ENCODE data around the gene ADAMTS9.

The ADAMTS9 gene

GRCh38 chr3:64650715-64651114 is 37.1 kb downstream of the ADAMTS9 start:
- H3K4me1 Mint-ChIP-seq = peaks cover 23% of the 10 kb centered on the region
- H3K9me3 Mint-ChIP-seq = no peaks in the 10 kb centered on the region
- no peak overlapping the region for H3K4me3 Mint-ChIP-seq
- no peaks in the 10 kb centered on the region for H3K27me3 Mint-ChIP-seq (ENCODE audit: low read depth)
- H3K36me3 Mint-ChIP-seq (ENCODE audit: low read depth) = peaks cover 88% of the 10 kb centered on the region
- peak overlapping the region; percentile 34 to 92 (median 54) for H3K27ac Mint-ChIP-seq
- no peak for TF ChIP-seq CTCF (IDR thresholded peaks at IDR 0.05; ENCODE audit: unreplicated experiment in 3 of 3)

DNA sequence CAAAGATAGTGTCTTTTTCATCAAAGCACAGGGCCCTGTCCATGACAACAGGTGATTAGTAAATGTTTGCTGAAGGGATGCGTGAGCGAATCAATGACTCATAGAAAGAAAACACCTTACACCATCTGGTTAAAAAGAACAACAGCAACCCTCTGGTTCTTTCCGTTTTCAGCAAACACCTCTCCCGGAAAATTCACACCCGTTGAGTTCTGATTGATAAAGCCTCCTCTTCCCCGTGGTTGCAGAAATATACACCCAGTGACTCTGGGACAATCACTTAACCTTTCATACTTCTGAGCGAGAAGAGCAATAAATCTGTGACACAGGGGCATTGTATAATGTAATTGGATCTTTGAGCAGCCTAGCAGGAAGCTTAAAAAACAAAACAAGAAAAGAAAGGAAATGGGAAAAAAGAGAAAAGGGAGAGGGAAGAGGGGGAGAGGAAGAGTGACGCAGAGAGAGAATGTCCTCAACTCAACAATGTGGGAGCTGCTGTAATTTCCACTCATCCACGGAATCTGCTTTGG is 37.6 kb downstream of the ADAMTS9 start:
- Mint-ChIP-seq H3K9me3 (no peaks in the 10 kb centered on the region), H3K27ac (peak overlapping the region; percentile 34 to 92 (median 54)), H3K36me3 (ENCODE audit: low read depth) (peaks cover 88% of the 10 kb centered on the region), H3K4me3 (no peak overlapping the region), H3K4me1 (peaks cover 23% of the 10 kb centered on the region), H3K27me3 (ENCODE audit: low read depth) (no peaks in the 10 kb centered on the region)
- no peak for TF ChIP-seq CTCF (IDR thresholded peaks at IDR 0.05; ENCODE audit: unreplicated experiment in 3 of 3)

DNA sequence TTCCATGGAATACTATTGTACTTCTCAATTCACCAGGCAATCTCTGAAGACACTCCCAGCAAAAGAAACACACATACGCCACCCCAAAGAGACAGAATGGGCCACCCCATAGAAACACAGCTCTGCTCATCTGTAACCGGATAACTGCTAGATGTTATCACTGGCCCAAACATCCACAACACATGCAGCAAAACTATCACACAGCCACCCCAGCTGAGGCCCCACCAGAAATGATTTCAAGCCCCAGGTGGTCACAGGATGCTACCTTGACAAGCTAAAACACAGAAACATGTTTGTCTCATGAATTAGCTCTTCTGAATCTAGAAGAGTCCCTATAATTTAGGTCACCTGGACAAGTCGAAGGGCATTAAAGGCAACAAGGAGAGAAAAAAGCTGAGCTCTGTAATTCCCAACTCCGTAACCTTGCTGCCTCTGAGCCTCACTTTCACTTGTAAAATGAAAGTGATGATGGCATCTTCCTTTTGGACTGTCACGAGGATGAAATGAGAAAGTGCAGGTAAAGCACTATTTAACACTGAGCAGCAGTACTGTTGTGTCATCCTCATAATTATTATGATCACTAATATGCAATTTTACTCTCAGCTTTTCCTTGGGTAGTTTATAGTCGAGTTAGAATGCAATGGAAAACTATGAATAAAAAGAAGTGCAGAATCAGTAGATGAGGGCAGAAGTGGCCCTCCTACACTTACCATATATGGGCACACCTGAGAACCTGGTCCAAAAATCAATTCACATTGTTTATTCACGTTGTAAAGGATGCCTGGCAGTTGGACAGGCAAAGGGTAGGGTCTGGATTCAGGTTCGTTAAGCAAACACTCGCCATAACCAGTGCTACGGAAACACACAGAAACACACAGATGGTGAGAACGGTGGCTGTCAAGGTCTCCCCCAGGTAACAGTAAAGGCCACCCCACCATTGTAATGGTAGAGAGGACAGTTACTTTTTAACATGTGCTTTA is 38.6 kb downstream of the ADAMTS9 start:
- Mint-ChIP-seq H3K27ac (peak overlapping the region; percentile 4 to 85 (median 76)), H3K9me3 (no peaks in the 10 kb centered on the region), H3K27me3 (ENCODE audit: low read depth) (no peaks in the 10 kb centered on the region), H3K4me1 (peaks cover 23% of the 10 kb centered on the region), H3K4me3 (peak overlapping the region in 1 of 3 experiments; percentile 2), H3K36me3 (ENCODE audit: low read depth) (peaks cover 88% of the 10 kb centered on the region)
- no peak for TF ChIP-seq CTCF (IDR thresholded peaks at IDR 0.05; ENCODE audit: unreplicated experiment in 3 of 3)

DNA sequence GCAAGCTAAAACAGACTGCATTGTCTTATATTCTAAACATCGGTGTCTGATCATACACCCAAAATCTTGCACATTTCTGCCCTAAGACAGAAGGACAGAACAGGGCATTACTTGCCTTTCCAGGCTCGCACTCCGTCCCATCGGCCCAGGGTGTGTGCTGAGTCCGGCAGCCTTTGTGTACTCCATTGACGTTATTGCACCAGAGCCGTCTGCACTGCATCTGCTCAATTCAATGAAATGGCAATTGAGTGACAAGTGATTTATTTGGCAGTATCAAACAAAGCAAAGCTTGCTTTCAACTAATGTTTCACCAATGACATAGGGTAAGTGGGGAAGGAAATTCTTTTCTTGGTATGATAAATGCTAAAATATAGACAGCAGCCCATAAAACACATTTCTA is 40.0 kb downstream of the ADAMTS9 start:
- Mint-ChIP-seq H3K9me3 (no peaks in the 10 kb centered on the region), H3K27ac (peak overlapping the region; percentile 4 to 61 (median 41)), H3K4me3 (no peak overlapping the region), H3K36me3 (ENCODE audit: low read depth) (peaks cover 82% of the 10 kb centered on the region), H3K4me1 (peaks cover 25% of the 10 kb centered on the region), H3K27me3 (ENCODE audit: low read depth) (no peaks in the 10 kb centered on the region)
- TF ChIP-seq CTCF (IDR thresholded peaks at IDR 0.05; ENCODE audit: unreplicated experiment in 3 of 3) = no peak

DNA sequence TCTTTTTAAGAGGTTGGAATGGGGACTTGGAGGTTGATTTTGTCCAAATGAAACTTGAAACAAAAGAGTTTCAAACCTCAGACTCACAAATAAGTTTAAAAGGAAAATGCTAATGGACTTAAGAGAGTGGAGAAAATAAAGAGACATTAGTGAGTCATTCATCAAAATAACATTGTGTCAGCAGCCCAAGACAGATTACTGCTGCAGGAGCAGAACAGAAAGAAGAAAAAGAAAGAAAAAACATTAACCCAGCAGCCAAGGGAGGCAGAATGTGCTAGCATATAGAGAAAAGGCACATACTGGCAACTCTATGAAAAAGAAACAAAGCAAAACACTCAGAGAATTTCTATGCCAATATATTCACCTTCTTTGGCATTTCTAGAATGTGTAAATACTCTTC is 42.6 kb downstream of the ADAMTS9 start:
- Mint-ChIP-seq H3K4me1 (peaks cover 28% of the 10 kb centered on the region), H3K9me3 (no peaks in the 10 kb centered on the region), H3K36me3 (ENCODE audit: low read depth) (peaks cover 78% of the 10 kb centered on the region), H3K27ac (peak overlapping the region; percentile 19 to 78 (median 27)), H3K4me3 (no peak overlapping the region), H3K27me3 (ENCODE audit: low read depth) (no peaks in the 10 kb centered on the region)
- TF ChIP-seq CTCF (IDR thresholded peaks at IDR 0.05; ENCODE audit: unreplicated experiment in 3 of 3) = no peak

Measured in nephron (organoid).